SK-MEL-5 (cell line): ENCODE data around the gene ZCCHC13. TPM values are rescaled to one million over a fixed set of nuclear protein-coding genes. Genes with fewer than 3 reads are reported as not detected.
"Not testable (repeated sequence)": the region's sequence is repeated elsewhere in the genome, so short reads cannot be mapped to it uniquely, and the experiment has no call there.

Experiments
- DNase-seq: peaks from one replicate; pipeline ENCODE4 v3.0.0-alpha.2; 2016; ENCODE audit warnings: low read depth, low spot score
- in situ Hi-C: cut with HindIII; loops from 2 replicates; pipeline ENCODE4 v1.10.0; 2016; ENCODE audit warnings: low sequenced_read_pairs, high pct_unique_total_duplicates, low pct_unique_long_range_greater_than_20kb
- total RNA-seq: library from RNA; depleted of rRNA; stranded (reverse); fragments of >200 nt; shearing (Covaris generic); gene quantifications from 2 replicates; pipeline ENCODE4 v1.2.3, GENCODE V29; 2014

Gene ZCCHC13
- total RNA-seq, 1 experiment from 2014 or later: not detected

DNA sequence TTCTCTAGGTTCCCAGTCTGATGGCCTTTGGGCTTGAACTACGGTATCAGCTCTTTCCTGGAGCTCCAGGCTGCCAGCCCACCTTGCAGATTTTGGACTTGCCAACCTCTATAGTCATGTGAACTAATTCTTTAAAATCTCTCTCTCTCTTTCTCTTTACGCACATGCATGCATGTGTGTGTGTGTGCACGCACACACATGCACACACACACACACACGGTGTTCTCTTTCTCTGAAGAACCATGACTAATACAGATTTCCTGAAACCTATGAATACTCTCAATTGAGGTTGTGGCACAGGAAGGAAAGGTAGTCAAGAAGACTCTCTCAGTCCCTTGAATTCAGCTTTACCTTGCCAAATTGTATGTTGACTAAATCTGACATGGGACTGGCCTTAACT, 6.2 kb upstream of the ZCCHC13 start:
- DNase-seq: no peak
- in situ Hi-C loops: no loop called here

- DNase-seq: no peak
- in situ Hi-C loops: no loop called here
Observed at GRCh38 chrX:74300869-74301268, 3.1 kb upstream of the ZCCHC13 start.

GRCh38 chrX:74318672-74319071, 14.7 kb downstream of the ZCCHC13 start:
- in situ Hi-C loops: no loop called here
- no peak for DNase-seq

DNA sequence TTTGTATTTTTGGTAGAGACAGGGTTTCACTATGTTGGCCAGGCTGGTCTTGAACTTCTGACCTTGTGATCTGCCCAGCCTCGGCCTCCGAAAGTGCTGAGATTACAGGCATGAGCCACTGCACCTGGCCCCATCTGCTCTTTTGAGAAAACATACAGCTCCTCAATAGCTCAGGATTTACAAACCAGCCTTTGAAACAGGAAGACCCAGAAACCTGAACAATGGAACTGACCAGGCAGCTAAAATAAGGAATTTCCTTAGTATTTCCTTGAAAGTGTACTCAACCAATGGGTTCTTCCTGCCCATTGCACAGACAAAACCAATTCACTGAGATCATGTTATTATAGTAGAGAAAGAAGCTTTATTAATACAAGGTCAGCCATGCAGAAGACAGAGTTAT, 15.3 kb downstream of the ZCCHC13 start:
- DNase-seq, in situ Hi-C loops: not testable (repeated sequence)

- in situ Hi-C loops: no loop called here
- no peak for DNase-seq
Observed at GRCh38 chrX:74321191-74321590, 17.2 kb downstream of the ZCCHC13 start.

- in situ Hi-C loops: no loop called here
- DNase-seq: no peak
Observed at GRCh38 chrX:74324131-74324530, 20.2 kb downstream of the ZCCHC13 start.

DNA sequence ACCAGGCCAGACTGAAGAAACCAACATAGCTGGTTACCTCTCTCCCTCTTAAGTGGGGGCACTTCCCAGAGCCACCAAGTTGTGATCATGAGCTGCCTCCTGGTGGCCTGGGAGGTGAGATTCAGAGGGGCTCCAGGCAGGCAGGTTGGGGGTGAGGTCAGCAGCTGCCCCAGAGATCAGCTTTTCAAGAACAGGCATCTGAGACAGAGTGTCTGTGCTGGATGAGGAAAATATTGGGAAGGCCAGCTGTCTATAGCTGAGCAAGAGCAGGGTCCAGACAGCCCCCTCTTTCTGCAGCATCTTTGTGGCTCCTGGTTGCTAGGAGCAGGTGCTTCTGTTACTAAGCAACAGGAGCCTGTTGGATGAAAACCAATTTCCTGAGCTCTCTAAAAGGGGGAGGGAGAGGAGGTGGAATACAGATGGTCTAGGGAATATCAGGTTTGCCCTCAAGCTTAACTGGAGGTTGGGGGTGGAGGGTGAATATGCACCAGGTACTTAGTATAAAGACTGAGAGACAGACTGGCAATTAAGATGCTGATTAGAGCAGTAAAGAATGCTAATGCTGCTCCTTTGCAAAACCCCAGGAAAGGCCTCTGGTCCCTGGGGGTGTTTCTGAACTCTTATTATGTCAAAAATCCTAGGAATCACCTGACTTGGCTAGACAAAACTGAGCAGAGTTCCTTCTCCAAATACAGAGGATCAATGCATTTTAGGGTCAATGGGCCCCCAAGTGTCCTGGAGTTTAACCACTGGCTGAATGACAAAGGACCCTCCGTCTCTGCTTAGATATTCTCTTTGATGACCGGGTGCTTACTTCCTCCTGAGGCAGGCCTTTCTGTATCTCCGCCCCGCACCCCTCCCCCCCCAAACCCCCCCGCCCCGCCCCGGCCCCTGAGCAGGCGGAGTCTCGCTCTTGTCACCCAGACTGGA, 21.4 kb downstream of the ZCCHC13 start:
- peak; percentile 11 for DNase-seq
- in situ Hi-C loops: no loop called here

GRCh38 chrX:74338852-74339251, 34.9 kb downstream of the ZCCHC13 start:
- in situ Hi-C loops: no loop called here
- no peak for DNase-seq

- in situ Hi-C loops: no loop called here
- no peak for DNase-seq
Observed at GRCh38 chrX:74340051-74340450, 36.1 kb downstream of the ZCCHC13 start.

DNA sequence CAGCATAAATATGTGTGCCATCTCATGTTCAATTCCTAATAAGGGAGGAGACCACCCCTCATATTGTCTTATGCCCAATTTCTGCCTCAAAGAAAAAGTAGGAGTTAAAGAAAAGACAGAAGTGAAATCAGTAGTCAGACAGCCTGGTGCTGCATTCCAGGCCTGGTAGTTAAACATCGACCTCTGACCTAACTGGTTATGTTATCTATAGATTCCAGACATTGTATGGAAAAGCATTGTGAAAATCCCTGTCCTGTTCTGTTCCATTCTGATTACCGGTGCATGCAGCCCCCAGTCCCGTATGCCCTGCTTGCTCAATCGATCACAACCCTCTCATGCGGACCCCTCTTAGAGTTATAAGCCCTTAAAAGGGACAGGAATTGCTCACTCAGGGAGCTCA, 38.2 kb downstream of the ZCCHC13 start:
- DNase-seq, in situ Hi-C loops: not testable (repeated sequence)

DNA sequence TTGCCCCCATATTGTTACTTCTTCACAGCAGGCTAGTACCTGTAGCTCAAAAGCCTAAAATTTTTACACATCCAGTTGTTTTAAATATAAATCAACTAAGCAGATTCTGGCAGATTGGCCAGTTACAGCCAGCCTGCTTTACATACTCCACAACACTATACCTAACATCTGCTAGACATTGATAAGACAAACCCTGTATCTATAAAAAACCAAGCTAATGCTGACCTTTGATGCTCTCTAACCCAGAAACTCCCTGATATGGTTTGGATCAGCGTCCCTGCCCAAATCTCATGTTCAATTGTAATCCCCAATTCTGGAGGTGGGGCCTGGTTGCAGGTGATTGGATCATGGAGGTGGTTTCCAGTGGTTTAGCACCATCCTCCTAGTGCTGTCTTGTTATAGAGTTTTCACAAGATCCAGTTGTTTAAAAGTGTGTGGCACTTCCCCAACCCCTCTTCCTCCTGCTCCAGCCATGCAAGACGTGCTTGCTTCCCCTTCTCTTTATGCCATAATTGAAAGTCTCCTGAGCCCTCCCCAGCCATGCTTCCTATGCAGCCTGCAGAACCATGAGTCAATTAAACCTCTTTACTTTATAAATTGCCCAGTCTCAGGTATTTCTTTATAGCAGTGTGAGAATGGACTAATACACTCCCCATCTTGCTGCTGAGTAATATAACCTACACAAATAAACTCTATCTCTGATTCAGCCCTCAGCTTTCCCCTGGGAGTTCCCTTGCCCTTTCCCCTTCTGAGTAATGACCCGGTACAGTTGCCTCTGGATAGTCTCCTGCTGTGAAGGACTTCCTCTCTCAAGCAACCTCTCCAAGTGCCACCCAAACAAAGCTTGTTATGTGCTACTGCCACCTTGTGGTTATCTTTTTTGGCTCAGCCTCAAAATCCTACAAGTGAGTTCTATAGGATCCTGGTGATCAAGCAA, 39.6 kb downstream of the ZCCHC13 start:
- DNase-seq: peak; percentile 94
- in situ Hi-C loops: no loop called here

DNA sequence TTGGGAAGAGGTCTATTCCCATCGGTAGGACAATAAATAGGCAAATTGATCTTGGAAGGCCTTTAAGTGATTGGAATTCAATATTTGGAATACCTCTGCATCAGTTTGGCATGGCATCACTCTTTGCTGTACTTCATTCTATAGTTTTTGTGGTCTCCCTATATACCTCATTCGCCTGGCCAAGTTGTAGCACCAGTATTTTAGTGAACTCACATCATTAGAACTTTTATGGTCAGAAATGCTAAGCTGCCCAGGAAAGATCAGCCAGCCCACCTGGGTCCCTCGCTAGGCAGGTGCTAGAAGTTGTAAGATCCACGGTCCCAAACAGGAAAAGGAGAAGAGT, 40.3 kb downstream of the ZCCHC13 start:
- DNase-seq: no peak
- in situ Hi-C loops: no loop called here

- no peak for DNase-seq
- in situ Hi-C loops: no loop called here
Observed at GRCh38 chrX:74346088-74346487, 42.1 kb downstream of the ZCCHC13 start.

DNA sequence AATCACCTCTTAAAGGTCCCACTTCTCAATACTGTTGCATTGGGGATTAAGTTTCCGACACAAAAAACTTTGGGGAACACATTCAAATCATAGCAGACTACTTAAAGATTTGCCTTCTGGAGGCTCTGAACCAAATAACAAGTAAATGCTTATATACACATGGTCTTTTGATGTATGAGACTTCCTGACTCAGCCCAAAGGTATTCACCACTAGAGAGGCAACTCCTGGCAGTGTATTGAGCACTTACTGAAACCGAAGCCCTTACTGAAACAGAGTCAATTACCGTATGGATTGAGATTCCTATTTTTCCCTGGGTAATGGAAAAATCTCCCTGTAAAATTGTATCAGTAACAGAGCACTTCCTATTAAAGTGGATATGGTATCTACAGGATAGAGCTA, 45.4 kb downstream of the ZCCHC13 start:
- DNase-seq: no peak
- in situ Hi-C loops: no loop called here

- DNase-seq: no peak
- in situ Hi-C loops: no loop called here
Observed at GRCh38 chrX:74351760-74352159, 47.8 kb downstream of the ZCCHC13 start.

DNA sequence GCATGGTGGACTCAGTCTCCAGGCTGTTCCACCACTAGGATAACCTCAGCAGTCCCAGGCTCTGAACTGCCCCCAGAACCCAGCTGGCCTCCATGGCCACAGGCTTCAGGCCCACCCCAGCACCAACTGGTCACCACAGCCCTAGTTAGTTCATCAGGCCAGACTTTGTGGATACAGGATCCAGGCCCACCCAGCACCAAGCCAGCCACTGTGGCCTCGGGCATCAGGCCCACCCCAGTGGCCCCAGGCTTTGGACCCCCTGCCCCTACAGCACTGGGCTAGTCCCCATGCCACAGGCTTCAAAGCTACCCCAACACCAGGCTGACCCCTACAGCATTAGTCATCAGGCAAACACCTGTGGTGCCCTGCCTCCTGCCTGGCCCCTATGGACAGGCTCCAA, 50.0 kb downstream of the ZCCHC13 start:
- in situ Hi-C loops: no loop called here
- DNase-seq: no peak
